A549 treated with CORT108297 at 1 μM for 4 hours (cell line): ENCODE data around the gene MED22. TPM values are rescaled to one million over a fixed set of nuclear protein-coding genes. Genes with fewer than 3 reads are reported as not detected.

Source experiments
- total RNA-seq: library from RNA; stranded (reverse); fragments of 200-300 nt; extraction: Qiagen RNA extraction; gene quantifications from 5 replicates; pipeline ENCODE4 v1.2.3, GENCODE V29; 2022

Gene MED22
- total RNA-seq = 20.9 to 35.2 TPM (median 33.6 TPM) in 5 replicates

GRCh38 chr9:133347985-133348717 lies at the start of gene MED22, which contains the start of gene RPL7A:
MED22 (minus strand) TSS chr9:133348131; CDS start chr9:133346662, 1,469 bp downstream.
RPL7A (plus strand) TSS chr9:133348218; CDS start chr9:133348244, 26 bp downstream.

DNA sequence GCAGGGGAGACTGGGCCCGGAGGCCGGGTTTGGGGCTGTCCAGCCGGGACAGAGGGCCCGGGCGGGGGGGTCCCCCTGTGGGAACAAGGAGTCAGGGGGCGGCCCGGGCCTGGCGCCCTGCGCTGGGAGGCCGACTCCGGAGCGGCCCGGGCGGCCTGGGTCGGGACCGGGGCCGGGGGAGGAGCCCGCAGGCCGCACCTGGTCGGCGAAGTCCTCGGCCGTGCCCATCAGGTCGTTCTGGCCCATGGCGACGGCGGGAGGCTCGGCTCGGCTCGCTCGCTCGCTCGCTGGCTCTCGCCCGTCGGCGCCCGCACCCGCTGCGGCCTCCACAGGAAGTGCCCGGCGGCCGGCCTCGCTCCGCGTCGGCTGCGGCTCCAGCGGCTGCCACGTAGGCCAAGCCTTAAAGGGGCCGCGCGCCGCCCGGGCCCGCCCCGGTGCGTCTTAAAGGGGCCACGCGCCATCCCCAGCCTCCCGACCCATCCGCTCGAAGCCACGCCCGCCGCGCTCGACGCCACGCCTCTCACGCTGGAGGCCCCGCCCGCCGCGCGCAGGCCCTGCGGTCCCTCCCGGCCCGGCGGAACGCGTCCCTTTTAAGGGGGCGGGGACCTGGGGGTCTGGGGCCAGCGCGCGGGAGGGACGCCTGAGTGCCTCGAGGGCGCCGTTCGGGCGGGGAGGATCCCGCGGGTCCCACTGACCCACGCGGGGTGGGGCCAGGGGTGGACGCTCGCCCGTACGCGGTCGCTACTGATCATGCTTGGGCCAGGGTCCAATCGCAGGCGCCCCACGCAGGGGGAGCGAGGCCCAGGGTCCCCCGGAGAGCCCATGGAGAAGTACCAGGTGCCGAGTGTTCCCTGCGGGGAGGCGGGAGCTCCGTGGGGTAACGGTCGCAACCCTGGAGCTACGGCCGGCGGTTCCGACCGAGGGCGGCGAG lies 28.1 kb upstream of the MED22 start, which contains the start of the genes STKLD1 and SURF4:
Gene STKLD1, plus strand, starts transcription at position 643 of the 931 bp plus-strand sequence. Its CDS starts 108 bp downstream, at position 751.
Gene SURF4, minus strand, starts transcription at position 337 of the 931 bp plus-strand sequence. Its CDS starts 91 bp downstream, at position 246.

DNA sequence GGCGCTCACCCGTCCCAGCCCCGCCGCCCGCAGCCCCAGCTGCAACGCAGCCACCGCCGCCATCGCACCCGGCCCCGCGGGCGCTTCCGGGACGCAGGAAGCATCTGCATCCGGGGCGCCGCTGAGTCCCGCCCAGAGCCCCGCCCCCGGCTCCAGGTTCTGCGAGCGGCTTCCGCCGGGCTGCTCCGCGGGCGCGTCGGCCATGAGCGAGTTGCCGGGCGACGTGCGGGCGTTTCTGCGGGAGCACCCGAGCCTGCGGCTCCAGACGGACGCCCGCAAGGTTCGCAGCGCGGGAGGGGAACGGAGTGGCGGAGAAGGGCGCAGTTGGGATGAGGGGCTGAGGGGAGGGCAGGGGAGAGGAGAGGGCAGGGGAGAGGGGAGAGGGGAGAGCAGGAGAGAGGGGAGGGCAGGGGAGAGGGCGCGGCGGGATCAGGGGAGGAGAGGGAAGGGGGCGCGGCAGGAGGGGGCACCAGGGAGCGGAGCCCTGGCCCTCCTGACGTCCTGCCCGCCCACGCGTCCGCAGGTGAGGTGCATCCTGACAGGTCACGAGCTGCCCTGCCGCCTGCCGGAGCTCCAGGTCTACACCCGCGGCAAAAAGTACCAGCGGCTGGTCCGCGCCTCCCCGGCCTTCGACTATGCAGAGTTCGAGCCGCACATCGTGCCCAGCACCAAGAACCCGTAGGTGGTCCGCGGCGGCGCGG lies 8.6 kb upstream of the MED22 start, which contains the start of the genes SURF1 and SURF2:
Gene SURF1, minus strand, starts transcription at position 97 of the 701 bp plus-strand sequence. Its CDS starts 34 bp downstream, at position 63.
Gene SURF2, plus strand, starts transcription at position 160 of the 701 bp plus-strand sequence. Its CDS starts 43 bp downstream, at position 203.

DNA sequence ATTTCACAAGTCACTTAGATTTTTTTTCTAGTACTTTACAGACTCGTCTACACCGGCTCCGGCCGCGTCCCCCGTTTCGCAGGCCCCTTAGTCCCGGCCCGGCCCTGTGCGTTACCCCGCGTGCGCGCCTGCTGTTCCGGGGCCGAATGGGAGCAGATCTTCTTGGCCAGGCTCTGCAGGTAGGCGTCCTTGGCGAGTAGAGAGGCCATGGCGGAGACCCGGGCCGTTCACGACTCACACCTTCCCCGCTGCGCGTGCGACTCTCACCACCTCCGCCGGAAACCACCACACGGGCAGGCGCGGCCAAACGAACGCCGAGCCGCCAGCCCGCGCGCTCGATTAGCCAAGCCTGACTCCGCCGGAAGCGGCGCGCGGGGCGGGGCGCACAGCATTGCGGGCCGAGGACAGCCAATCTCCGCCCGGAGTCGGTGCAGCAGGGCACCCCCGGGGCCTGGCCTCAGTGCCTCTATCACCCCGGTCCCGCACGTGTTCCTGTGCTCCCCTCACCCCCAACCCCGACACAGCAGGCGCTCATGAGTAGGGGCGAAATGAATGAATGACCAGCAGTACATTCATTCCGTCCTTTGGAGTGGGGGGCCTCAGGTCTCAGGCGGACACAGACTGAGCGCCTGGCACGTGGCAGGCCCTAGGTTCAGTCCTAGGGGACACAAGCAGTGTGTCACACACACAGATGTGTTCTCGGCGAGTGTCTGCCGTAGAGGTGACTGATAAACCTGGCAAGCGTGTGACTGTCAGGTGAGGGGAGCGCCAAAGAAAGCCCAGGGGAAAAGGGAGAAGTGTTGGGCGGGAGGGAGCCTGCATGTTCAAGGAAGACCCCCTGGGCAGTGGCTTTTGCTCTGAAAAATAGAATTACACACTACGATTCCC lies 11.8 kb downstream of the MED22 start, which contains the start of gene SURF6:
Gene SURF6, minus strand, starts transcription at position 265 of the 888 bp plus-strand sequence. Its CDS starts 56 bp downstream, at position 209.

Other genes starting within 250 kb of the MED22 start
- gene RALGDS, start 226.9 kb downstream of the MED22 start, total RNA-seq = 18.7 to 29.5 TPM (median 28.0 TPM) in 5 replicates
- gene GBGT1, start 184.2 kb downstream of the MED22 start, total RNA-seq = 1.3 to 3.0 TPM (median 2.6 TPM) in 5 replicates
- gene OBP2B, start 138.9 kb downstream of the MED22 start, total RNA-seq = not detected in 5 replicates
- gene ABO, start 72.9 kb downstream of the MED22 start, total RNA-seq = not detected in 5 replicates
- gene SURF6, start 11.9 kb downstream of the MED22 start, total RNA-seq = 20.7 to 30.7 TPM (median 25.6 TPM) in 5 replicates
- gene RPL7A, start 87 bp upstream of the MED22 start, total RNA-seq = 3,292 to 3,461 TPM (median 3,420 TPM) in 5 replicates
- gene SURF1, start 8.4 kb upstream of the MED22 start, total RNA-seq = 36.2 to 49.0 TPM (median 43.1 TPM) in 5 replicates
- 44.5 to 60.0 TPM (median 47.0 TPM) in 5 replicates for gene SURF2, start 8.4 kb upstream of the MED22 start, total RNA-seq
- gene SURF4, start 27.9 kb upstream of the MED22 start, total RNA-seq = 175 to 207 TPM (median 199 TPM) in 5 replicates
- gene STKLD1, start 28.2 kb upstream of the MED22 start, total RNA-seq = 0.71 to 1.3 TPM (median 0.96 TPM) in 5 replicates
- gene REXO4, start 69.9 kb upstream of the MED22 start, total RNA-seq = 34.5 to 39.9 TPM (median 37.4 TPM) in 5 replicates
- gene ADAMTS13, start 74.2 kb upstream of the MED22 start, total RNA-seq = 0.36 to 0.78 TPM (median 0.76 TPM) in 5 replicates
- gene CACFD1, start 111.8 kb upstream of the MED22 start, total RNA-seq = 2.8 to 4.9 TPM (median 4.9 TPM) in 5 replicates
- gene SLC2A6, start 131.0 kb upstream of the MED22 start, total RNA-seq = 15.1 to 24.6 TPM (median 22.6 TPM) in 5 replicates
- not detected in 5 replicates for gene MYMK, start 176.8 kb upstream of the MED22 start, total RNA-seq
- not detected in 5 replicates for gene ADAMTSL2, start 186.6 kb upstream of the MED22 start, total RNA-seq